Activated CD8-positive, alpha-beta memory T cell treated with anti-CD3 and anti-CD28 coated beads for 4 hours (primary cell): ENCODE measurements around the gene PDE9A.

Source experiments
- DNase-seq, 2 donors: peaks; one replicate each; pipeline ENCODE4 v3.0.0-alpha.2; 2020; ENCODE audit warnings: low read depth in 2 of 2

Gene PDE9A

GRCh38 chr21:42769820-42770716 is 116.6 kb downstream of the PDE9A start:
- no peak for DNase-seq

DNA sequence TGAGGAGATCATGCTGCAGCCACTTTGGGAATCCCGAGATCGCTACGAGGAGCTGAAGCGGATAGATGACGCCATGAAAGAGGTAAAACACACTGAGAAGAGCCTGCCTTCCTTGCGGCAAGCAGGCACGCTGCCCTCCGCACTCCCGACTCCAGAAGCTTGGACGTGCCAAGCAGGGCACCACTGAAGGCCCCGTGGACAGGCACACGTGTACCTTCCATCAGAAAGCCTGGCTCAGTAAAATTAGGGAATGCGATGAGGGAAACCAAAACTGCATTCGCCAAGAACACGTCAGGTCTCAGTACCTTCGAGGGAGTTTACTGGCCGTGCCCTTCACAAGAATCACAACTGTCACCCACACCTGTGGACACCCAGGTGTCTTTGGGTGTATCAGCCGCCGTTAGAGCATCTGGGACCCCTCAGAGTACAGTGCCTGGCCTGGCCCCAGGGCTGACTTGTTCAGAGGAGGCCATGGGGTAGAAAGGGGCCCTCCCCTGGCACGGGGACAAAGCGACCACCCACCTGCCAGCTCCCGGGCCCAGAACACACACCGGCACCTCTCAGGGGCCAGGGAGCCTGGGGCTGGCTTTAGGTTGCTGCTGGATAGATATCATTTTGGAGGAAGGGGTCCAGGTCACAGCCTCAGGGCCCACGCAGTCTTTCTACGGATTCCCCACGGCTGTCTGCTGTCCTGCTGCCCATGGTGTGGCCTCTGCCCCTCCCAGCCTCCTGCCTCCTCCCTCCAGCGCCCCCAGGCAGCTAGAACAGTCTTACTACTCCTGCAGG is 117.5 kb downstream of the PDE9A start:
- DNase-seq = no peak

GRCh38 chr21:42771503-42771805 is 118.0 kb downstream of the PDE9A start:
- DNase-seq = no peak

DNA sequence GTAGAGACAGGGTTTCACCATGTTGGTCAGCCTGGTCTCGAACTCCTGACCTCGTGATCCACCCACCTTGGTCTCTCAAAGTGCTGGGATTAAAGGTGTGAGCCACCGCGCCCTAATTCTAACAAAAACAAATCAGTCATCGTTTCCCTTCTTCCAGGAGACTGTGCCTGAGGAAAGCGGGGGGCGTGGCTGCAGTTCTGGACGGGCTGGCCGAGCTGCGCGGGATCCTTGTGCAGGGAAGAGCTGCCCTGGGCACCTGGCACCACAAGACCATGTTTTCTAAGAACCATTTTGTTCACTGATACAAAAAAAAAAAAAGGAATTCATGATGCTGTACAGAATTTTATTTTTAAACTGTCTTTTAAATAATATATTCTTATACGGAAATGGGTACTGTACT is 121.7 kb downstream of the PDE9A start:
- DNase-seq = no peak

DNA sequence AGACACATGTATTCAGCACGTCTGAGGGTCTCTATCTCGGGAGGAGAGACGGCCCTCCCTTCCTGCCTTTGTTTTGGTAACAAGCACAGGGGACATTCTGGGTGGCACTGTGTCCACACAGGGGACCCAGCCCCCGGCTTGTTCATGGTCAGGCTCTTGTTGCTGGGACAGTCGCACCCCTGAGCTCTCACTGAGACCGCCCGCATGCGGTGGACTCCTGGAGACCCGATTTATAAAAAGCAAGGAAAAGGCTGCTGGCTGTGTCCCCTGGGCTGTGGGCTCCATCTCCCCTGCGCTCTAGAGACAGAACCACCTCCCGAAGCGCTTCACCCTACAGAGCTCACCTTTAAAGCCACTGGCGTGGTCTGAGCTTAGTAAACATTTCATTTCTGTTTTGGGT is 122.5 kb downstream of the PDE9A start:
- no peak for DNase-seq

DNA sequence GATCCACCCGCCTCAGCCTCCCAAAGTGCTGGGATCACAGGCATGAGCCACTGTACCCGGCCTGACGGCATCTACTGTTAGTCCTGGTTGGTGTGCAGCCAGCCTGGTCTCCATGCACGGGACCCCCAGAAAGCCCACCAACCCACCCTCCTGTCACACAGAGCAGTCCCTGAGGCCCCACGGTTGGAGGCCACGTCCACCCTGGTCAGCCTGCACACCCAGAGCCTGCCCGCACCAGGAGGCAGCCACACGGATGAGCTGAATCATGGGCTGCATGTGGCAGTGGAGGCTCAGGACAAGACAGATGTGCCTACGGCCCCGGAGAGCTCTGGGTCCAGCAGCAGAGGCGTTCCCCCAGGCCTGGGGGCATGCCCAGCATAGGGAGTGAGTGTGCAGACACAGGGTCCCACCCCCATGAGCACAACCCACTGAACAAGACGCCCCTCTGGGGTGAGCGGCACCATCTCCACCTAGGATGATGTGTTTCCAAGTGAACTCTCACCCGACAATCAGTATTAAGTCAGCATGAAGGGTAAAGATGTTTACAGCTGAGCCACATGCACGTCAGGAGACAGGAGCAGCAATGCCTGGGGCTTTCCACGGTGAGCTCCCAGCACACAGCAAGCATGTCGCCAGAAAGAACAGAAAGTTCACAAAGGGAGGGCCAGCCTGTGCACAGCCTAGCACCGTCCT is 123.8 kb downstream of the PDE9A start:
- no peak for DNase-seq

DNA sequence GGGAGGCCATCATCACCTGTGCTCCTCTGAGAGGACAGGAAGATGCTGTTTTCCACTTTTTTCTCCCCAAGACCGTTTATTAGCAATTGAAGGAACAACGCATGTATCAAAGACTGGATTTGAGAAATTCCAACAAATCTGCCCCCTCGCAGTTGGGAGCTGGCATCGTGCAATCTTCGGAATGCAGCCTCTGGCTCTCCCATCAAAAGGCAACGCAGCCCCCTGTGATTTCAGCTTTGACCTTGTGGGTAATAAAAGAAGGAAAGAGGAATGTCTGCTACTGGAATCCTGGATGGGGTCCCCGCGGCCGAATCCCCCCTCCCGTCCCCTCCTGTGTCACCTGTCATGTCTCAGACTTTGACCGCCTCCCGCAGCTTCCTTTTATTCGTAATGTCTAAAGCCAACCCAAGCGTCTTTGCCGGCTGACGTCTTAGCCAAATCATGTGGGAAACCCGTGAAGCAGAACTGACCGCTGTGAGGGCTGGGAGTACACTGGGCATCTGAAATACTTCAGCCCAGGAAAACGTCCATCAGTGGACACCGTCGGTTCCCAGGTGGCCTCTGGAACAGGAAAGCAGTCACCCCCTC is 124.4 kb downstream of the PDE9A start:
- no peak for DNase-seq

GRCh38 chr21:42779431-42779861 is 126.0 kb downstream of the PDE9A start:
- DNase-seq = no peak

GRCh38 chr21:42780617-42781016 is 127.2 kb downstream of the PDE9A start:
- no peak for DNase-seq

DNA sequence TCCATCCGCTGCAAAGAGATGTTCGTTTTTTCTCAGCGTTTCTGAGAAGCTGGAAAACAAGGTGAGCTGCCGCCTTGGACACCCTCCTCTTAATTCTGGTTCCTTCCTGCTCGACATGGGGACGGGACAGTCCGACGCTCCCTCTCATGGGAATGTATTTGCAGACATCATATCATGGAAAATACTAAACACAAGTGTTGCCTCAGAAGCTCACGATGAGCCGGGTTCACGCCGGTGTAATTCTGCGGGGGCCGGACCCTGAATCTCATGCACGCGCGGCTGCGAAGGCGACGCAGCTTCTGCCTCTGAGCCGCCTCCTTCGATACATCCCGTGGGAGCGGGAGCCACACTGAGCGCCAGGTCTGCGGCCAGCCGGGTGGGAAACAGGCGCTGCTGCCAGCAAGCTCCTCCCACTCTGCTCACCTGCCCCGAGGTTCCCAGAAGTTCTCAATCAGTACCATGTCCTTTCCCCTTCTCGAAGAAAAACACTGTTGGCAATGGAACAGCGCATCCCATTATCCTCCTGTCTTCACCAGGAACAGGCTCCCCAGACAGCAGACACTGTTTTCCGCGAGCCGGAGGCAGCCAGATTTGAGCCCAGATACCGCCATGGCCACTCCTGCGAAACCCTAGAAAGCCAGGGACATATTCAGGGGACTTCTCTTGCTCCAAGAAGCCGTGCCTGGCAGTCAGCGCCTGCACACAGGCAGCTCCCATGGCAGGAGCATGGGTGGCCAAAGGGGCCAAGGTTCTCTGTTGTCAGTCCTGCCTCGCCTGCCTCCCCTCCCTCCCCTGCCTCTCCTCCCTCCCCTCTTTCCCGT is 127.9 kb downstream of the PDE9A start:
- DNase-seq = no peak

DNA sequence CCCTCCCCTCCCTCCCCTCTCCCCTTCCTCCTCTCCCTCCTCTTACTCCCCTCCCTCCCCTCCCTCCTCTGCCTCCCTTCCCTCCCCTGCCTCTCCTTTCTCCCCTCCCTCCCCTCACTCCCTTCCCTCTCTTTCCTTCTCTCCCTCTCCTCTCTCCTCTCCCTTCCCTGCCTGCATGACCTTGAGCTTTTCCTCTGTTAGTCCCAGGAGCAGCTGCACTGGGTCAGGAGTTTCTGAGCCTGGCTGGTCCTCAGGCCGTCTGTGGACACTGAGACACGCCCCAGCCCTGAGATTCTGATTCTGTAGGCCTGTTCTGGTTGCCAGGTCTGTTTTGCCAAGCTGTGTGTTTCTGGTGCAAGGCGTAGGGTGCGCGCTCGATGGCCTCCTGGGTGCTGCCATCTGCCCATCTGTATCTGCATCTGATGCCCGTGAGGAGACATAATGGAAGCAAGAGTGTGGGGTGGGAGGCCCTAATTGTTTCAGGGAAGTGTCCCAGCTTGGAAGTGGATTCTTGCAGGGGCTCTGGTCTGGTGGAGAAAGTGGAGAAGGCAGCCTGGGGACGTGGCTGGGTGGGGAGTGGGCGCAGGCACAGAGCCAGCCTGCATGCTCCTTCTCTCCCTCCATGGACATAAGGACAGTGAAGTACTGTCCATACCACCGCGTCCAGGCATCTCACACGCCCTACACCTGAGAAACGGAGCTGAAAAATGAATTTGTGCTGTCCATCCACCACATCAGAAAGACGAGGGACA is 128.7 kb downstream of the PDE9A start:
- DNase-seq = no peak

- DNase-seq = no peak
Observed at GRCh38 chr21:42782723-42783242, 129.4 kb downstream of the PDE9A start.

DNA sequence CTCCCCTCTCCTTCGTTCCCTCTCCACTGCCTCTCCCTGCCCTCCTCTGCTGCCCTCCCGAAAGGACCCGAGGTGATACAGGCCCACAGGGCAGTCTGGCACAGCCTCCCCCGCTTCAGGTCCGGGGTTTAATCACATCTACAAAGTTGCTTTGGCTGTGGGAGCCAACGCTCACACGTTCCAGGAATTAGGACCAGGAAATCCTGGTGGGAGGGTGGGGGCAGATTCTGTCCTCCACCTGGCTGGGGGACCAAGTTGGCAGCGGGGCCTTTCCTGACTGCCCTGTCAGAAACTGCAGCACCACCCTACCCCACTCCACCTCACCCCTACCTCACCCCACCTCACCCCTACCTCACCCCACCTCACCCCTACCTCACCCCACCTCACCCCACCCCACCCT is 130.9 kb downstream of the PDE9A start:
- DNase-seq = no peak

- DNase-seq = no peak
Observed at GRCh38 chr21:42784896-42785451, 131.6 kb downstream of the PDE9A start.

GRCh38 chr21:42785666-42786427 is 132.4 kb downstream of the PDE9A start:
- no peak for DNase-seq

DNA sequence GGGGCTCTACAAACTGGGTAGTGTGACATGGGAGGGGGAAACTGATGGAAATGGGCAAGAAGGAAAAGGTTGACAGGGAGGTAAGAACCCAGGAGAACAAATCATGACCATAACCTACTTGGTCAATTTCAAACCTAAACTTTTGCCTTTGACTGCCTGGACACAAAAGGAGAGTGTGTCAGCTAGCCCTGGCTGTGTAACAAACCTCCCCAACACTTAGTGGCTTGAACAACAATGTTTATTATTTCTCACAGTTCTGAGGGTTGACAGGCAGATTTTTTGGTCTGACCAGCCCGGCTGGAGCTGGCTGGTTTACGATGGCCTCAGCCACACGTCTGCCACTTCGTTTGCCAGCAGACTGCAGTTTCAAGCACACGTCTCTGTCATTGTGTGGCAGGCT is 133.5 kb downstream of the PDE9A start:
- DNase-seq = no peak

DNA sequence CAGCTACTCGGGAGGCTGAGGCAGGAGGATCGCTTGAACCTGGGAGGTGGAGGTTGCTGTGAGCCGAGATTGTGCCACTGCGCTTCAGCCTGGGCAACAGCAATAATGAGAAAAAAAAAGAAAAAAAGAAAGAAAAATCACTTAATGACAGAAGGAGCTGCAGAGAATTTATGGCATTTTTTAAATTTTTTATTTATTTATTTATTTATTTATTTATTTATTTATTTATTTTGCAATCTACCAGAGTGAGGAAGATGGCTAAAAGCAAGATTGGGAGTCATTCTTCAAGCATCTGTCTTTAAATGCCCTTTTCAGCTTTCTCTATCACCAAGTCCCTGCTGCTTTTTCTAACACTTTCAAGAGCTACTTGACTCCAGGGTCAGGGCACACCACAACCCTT is 134.2 kb downstream of the PDE9A start:
- no peak for DNase-seq

- DNase-seq = no peak
Observed at GRCh38 chr21:42790520-42791065, 137.2 kb downstream of the PDE9A start.

- DNase-seq = no peak
Observed at GRCh38 chr21:42793774-42794173, 140.4 kb downstream of the PDE9A start.
